Stomach (tissue), 9 donors: ENCODE measurements around the gene NTM. TPM values are rescaled to one million over a fixed set of nuclear protein-coding genes. Genes with fewer than 3 reads are reported as not detected.

Source experiments
- DNase-seq, 2 donors: peaks; one replicate each; pipeline versions ENCODE4 v3.0.0 to v3.0.0-alpha.2; 2013 to 2019
- H3K27ac ChIP-seq, 5 donors: fragments of 200-600 bp in 4 of 5; sonication (generic) in 4 of 5; one replicate each; pipeline ENCODE4 v1.5.1; 2013 to 2019; ENCODE audit warnings: mild to moderate bottlenecking in 1 of 5, moderate library complexity in 1 of 5
- H3K27me3 ChIP-seq, 3 donors: fragments of 200-600 bp; sonication (generic); one replicate each; pipeline ENCODE4 v1.5.1; 2017 to 2019; ENCODE audit warnings: mixed run types in 1 of 3
- H3K36me3 ChIP-seq, 4 donors: fragments of 200-600 bp; sonication (generic); 1 replicate in 3 of 4; 2 replicates in 1 of 4; pipeline ENCODE4 v1.5.1; 2016 to 2019
- H3K4me1 ChIP-seq, 4 donors: fragments of 200-600 bp; sonication (generic); one replicate each; pipeline ENCODE4 v1.5.1; 2016 to 2019
- H3K4me3 ChIP-seq, 4 donors: fragments of 200-600 bp; sonication (generic) in 3 of 4; one replicate each; pipeline ENCODE4 v1.5.1; 2016 to 2019; ENCODE audit warnings: mild to moderate bottlenecking in 1 of 4
- H3K9me3 ChIP-seq, 4 donors: fragments of 200-600 bp; sonication (generic); one replicate each; pipeline ENCODE4 v1.5.1; 2016 to 2019
- CTCF ChIP-seq, 7 experiments: fragments of 450-650 bp in 4 of 7; fragments of 200-600 bp in 3 of 7; sonication (generic) in 3 of 7; IDR thresholded peaks; one replicate each; pipeline ENCODE4 v1.5.1; 2016 to 2019; ENCODE audit warnings: antibody characterized with exemption in 7 of 7, control low read depth in 2 of 7, mild to moderate bottlenecking in 1 of 7
- EP300 ChIP-seq: sonication (generic); formaldehyde crosslinking; IDR thresholded peaks from one replicate; pipeline ENCODE4 v1.6.1; 2017; ENCODE audit warnings: antibody characterized with exemption
- POLR2A ChIP-seq, 4 donors: fragments of 450-650 bp; IDR thresholded peaks; one replicate each; pipeline ENCODE4 v1.6.1; 2016; ENCODE audit warnings: antibody characterized with exemption in 4 of 4, control low read depth in 2 of 4, mild to moderate bottlenecking in 1 of 4, moderate library complexity in 1 of 4
- POLR2AphosphoS5 ChIP-seq, 3 donors: sonication (generic); formaldehyde crosslinking; IDR thresholded peaks; one replicate each; pipeline ENCODE4 v1.6.1; 2016; ENCODE audit warnings: antibody characterized with exemption in 3 of 3
- WGBS, 5 donors: extraction: QIAGEN DNeasy Blood & Tissue Kit in 3 of 5; methylation state at CpG; one replicate each; pipeline versions ENCODE4 v1.1.5 to v1.1.7; 2013 to 2018; 5-methylcytosine and 5-hydroxymethylcytosine counted together
- intact Hi-C: fragments of 100-400 bp; cut with DNase I; formaldehyde crosslinking; loops from one replicate; pipeline ENCODE4 v1.15.1; 2023; ENCODE audit warnings: low total_unique reads
- polyA plus RNA-seq, 3 donors: library from polyadenylated mRNA; stranded (reverse); fragments of 200-250 nt; gene quantifications; one replicate each; pipeline ENCODE4 v1.2.3, GENCODE V29; 2013
- total RNA-seq, 5 donors: library from RNA; depleted of rRNA; stranded (reverse); fragments of >200 nt; gene quantifications; one replicate each; pipeline versions ENCODE4 v1.1.0 to v1.2.3, GENCODE V29; 2014 to 2016
- donor health status: healthy with polysubstance abuse.
- donor health status: Bipolar disorder and iron deficiency.
- donor health status: healthy.

Gene NTM
- total and polyA plus RNA-seq, 8 donors = 0.50 to 8.4 (median 1.3) TPM; not detected in 3

GRCh38 chr11:131754671-131755070, 384.3 kb downstream of the NTM start:
- intact Hi-C loops = no loop called here
- H3K36me3 ChIP-seq = no peaks in the 10 kb centered on the region
- H3K27ac ChIP-seq = no peak overlapping the region
- peaks cover 0 to 5% (median 0%) of the 10 kb centered on the region in 4 donors for H3K9me3 ChIP-seq
- H3K27me3 ChIP-seq = peaks cover 0 to 11% (median 0%) of the 10 kb centered on the region in 3 donors
- no peak for TF ChIP-seq POLR2AphosphoS5 (IDR thresholded peaks at IDR 0.05)
- TF ChIP-seq CTCF (IDR thresholded peaks at IDR 0.05) = no peak
- no peak for TF ChIP-seq POLR2A (IDR thresholded peaks at IDR 0.05)
- no peak for TF ChIP-seq EP300
- H3K4me1 ChIP-seq = no peaks in the 10 kb centered on the region
- WGBS, 5 donors = 71 to 86% (median 78%) methylated on average over 3 of the region's 3 CpGs
- H3K4me3 ChIP-seq = no peak overlapping the region
- DNase-seq = no peak

- peaks cover 0 to 17% (median 6%) of the 10 kb centered on the region in 4 donors for H3K9me3 ChIP-seq
- H3K27me3 ChIP-seq = peaks cover 0 to 13% (median 0%) of the 10 kb centered on the region in 3 donors
- H3K27ac ChIP-seq = no peak overlapping the region
- no peak for DNase-seq
- no peak overlapping the region for H3K4me3 ChIP-seq
- 54 to 77% (median 69%) methylated on average over 6 of the region's 6 CpGs for WGBS, 5 donors
- TF ChIP-seq POLR2AphosphoS5 (IDR thresholded peaks at IDR 0.05) (no peak), POLR2A (IDR thresholded peaks at IDR 0.05) (no peak), CTCF (IDR thresholded peaks at IDR 0.05) (no peak), EP300 (no peak)
- intact Hi-C loops = no loop called here
- no peaks in the 10 kb centered on the region for H3K36me3 ChIP-seq
- no peaks in the 10 kb centered on the region for H3K4me1 ChIP-seq
Observed at GRCh38 chr11:131756479-131757110, 386.2 kb downstream of the NTM start.

GRCh38 chr11:131758726-131759125, 388.3 kb downstream of the NTM start:
- H3K9me3 ChIP-seq = peaks cover 0 to 13% (median 6%) of the 10 kb centered on the region in 4 donors
- 87 to 95% (median 93%) methylated on average over 7 of the region's 7 CpGs for WGBS, 5 donors
- H3K4me3 ChIP-seq = no peak overlapping the region
- H3K4me1 ChIP-seq = no peaks in the 10 kb centered on the region
- intact Hi-C loops = no loop called here
- H3K27ac ChIP-seq = no peak overlapping the region
- no peak for DNase-seq
- TF ChIP-seq CTCF (IDR thresholded peaks at IDR 0.05) (no peak), EP300 (no peak), POLR2AphosphoS5 (IDR thresholded peaks at IDR 0.05) (no peak), POLR2A (IDR thresholded peaks at IDR 0.05) (no peak)
- peaks cover 0 to 24% (median 0%) of the 10 kb centered on the region in 3 donors for H3K27me3 ChIP-seq
- H3K36me3 ChIP-seq = no peaks in the 10 kb centered on the region

DNA sequence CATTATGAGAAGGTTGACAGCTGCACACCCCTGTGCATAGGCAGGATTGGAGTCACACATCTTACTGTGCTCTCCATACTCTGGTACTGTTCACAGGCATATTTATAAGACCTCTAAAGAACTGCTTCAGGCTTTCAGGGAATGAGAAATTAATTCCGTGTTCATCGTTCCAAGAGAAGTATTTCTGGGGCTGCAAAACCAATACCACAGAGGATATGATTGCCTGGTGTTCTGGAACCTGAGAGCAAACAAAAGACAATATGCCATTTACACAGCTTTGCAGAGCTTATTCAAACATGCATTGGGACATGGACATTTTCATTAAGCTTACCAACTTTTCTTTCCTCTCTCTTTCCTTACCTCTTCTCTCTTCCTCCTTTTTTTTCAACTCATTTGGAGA, 388.7 kb downstream of the NTM start:
- H3K27ac ChIP-seq = no peak overlapping the region
- H3K9me3 ChIP-seq = peaks cover 0 to 13% (median 6%) of the 10 kb centered on the region in 4 donors
- intact Hi-C loops = no loop called here
- no peak for DNase-seq
- H3K27me3 ChIP-seq = peaks cover 0 to 24% (median 0%) of the 10 kb centered on the region in 3 donors
- no peaks in the 10 kb centered on the region for H3K36me3 ChIP-seq
- TF ChIP-seq EP300 (no peak), CTCF (IDR thresholded peaks at IDR 0.05) (no peak), POLR2AphosphoS5 (IDR thresholded peaks at IDR 0.05) (no peak), POLR2A (IDR thresholded peaks at IDR 0.05) (no peak)
- no peak overlapping the region for H3K4me3 ChIP-seq
- no peaks in the 10 kb centered on the region for H3K4me1 ChIP-seq
- WGBS, 5 donors = 63 to 73% (median 70%) methylated on average over 2 of the region's 2 CpGs
